Effector CD4-positive, alpha-beta T cell (primary cell): ENCODE data around the gene NPIPB6.
A peak's percentile ranks its signal among the peaks of the same experiment; 100 is the strongest.

Experiments
- DNase-seq: peaks from one replicate; pipeline ENCODE4 v3.0.0-alpha.2; 2020

The NPIPB6 gene

DNA sequence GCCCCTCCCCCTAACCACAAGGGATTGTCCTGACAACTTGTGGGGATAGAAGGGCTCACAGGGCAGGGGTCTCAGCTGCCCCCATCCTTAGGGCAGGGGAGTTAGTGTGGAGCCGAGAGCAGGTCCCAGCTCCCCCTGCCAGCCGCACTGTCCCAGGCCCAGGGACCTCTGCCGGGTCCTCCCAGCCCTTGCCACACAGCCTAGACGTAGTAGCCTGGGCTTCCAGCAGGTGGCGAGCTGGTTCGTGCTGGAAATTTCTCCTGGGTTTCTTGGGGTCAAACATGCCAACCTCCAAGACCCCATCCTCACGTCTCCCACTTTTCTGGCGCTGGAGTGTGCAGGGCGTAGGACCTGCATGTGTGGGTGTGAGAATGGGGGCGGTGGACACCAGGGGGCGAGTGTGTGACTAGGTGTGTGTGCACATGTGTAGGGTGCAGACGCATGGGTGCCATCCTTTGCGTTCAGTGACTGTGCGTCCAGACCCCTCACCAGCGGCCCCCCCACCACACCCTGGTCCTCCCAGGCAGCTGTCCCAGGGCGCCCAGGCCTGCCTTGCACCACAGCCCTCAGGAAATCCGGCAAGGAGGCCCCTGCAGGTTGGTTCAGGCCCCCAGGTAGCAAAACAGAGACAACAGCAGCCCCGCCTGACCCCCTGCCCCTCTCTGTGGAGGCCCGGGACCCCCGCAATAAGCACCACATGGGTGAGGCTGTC is 41.5 kb downstream of the NPIPB6 start:
- no peak for DNase-seq

DNA sequence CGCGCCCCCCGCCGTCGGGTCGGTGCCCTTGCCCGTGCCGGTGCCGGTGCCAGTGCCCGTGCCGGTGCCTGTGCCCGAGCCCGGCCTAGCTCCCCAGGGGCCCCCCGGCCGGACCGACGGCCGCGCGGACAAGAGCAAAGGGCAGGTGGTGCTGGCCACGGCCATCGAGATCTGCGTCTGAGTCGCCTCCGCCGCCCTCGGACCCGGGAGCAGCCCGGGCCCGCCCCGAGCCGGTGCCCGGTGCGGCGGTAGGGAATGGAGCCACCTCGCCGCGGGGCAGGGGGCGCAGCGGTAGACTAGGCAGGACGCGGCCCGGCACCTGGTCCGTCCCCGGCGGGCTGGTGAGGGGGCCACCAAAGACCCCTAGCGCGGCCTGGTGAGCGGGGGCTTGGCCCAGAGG is 42.6 kb downstream of the NPIPB6 start:
- DNase-seq, result no peak

DNA sequence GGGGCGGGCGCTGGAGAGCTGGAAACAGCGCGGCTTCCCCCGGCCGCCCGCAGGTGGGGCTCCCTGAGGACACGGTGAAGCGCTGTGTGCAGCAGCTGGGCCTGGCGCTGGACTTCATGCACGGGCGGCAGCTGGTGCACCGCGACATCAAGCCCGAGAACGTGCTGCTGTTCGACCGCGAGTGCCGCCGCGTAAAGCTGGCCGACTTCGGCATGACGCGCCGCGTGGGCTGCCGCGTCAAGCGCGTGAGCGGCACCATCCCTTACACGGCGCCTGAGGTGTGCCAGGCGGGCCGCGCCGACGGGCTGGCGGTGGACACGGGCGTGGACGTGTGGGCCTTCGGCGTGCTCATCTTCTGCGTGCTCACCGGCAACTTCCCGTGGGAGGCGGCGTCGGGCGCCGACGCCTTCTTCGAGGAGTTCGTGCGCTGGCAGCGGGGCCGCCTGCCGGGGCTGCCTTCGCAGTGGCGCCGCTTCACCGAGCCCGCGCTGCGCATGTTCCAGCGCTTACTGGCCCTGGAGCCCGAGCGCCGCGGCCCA is 43.2 kb downstream of the NPIPB6 start:
- no peak for DNase-seq

DNA sequence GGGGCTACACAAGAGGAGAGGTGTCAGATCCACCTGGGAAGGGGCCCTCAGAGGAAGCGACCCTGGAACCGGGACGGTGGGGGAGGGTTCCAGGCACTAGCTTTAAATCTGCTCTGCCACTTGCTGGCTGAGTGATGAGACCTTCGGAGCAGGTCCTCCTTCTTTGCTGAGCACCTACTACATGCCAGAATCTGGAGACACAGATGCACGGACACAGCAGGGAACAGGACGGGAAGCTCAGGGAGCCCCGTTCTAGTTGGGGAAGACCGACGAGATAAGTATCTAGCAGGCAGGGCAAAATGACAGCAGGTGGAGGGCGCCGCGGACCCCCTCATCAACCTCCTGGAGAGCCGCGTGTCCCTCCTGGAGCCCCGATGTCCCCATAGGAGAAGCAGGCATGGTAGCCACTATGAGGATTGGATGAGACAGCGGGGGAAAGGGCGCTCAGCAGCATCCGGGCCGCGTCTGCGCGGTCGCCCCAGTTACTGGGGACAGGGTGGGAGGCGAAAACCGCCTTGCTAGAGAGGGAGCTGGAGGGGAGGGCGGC is 43.8 kb downstream of the NPIPB6 start:
- no peak for DNase-seq

DNA sequence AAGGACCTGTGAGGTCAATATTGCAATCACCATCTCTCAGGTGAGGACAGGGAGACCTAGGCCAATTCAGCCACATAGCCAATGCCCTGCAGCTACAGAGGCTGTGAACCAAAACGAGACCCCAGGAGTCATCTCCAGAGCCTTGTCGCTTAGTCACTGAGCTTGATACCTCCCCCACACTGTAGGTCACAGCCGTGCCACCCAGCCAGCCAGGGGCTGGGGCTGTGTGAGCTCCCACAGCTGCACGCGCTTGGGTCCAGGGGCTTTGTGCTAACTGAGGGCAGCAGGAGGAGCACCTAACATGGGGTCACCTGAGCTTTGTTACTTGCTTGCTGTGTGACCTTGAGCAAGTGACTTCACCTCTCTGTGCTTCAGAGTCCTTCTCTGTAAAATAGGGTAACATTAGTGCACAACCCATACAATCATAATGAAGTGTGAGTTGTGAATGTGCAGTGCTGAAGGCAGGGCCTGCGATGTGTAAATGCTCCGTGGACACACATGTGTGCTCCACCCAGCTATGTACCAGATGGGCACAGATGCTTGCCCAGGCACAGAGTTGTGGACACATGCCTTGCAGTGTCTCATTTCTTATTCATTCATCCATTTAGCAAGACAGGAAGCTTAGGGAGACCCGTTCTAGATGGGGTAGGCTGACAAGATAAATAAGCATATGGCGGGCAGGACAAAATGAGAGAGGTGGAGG is 45.1 kb downstream of the NPIPB6 start:
- DNase-seq, result no peak

DNA sequence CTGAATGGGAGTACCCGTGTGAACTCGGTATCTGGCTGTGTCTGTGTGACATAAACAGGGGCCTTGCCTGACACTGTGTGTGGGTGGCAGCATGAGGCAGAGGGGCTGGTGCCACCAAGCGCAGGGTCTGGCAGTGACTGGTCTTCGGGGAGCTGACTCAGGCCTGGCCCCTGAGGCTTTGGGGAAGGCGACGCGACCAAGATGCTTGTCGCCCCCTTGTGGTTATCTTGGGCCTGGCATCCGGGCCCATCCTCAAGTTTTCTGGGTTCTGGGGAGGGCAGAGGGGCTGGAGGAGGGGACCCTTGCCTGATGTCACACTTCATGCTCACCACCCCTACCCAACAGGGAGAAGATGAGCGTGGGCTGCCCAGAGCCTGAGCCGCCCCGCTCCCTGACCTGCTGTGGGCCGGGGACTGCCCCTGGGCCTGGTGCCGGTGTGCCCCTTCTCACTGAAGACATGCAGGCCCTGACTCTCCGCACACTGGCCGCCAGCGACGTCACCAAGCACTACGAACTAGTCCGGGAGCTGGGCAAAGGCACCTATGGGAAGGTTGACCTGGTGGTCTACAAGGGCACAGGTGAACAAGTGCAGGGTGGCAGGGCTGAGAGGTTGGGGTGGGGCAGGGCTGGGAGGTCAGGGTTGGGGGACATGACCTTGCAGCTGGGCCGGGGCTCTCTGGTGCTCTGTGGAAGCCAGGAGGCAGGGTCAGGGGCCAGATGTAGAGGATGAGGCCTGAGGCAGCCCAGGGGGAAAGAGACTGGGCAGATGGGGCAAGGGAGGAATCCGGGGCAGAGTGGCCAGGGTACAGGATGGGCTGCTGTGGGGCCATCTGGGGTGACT is 46.0 kb downstream of the NPIPB6 start:
- DNase-seq, result peak; percentile 74

DNA sequence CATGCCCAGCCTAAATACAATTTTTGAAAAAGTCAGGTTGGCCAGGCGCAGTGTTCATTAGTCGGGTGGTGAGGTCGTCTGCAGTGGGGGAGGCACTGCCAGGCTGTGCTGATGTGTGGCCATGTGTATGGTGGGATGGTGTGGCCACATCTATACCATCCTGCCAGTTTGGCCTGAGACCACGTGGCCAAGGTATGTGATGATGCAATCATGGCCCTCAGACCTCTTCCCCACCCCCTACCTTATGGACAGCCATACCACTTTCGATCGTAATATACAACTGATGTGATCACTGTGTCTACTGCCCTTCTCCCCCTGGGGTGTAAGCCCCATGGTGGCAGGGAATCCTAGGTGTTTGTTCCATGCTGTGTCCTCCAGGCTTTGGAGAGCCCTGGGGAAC is 47.3 kb downstream of the NPIPB6 start:
- DNase-seq, result no peak

DNA sequence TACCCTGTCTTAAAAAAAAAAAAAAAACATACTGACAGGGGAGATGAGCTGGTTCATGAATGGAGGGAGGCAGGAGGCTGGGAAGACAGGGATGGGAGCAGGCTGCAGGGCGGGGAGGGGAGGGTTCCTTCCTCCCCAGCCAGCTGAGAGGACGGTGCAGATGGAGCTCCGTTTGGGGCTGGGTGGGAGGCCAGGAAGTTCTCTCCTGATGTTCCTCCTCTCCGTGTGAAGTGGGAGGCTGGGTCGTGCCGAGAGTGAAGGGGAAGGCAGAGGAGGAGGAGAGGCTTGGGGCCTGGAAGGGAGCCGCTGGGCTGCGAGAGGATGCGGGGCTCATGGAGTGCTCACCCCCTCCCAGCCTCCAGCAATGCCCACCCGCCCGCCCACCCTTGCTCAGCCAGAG is 49.7 kb downstream of the NPIPB6 start:
- DNase-seq, result no peak

DNA sequence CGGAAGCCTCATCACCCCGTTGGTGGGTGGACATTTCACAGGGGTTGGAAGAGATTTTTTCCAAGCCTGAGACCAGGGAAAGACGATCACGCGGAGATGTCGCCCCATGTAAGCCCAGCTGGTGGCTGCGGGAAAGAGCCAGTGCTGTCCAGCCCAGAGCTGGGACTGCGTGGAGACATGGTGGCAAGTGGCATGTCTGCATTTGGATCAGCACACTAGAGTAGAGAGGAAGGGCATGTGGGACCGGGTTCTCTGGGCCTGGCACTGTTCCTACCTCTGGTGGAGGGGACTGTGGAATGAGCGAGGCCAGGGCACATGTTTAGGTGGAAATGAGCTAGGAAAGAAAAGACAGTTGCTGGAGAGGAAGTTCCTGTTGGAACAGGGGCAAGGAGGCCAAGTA is 51.0 kb downstream of the NPIPB6 start:
- DNase-seq, result no peak

DNA sequence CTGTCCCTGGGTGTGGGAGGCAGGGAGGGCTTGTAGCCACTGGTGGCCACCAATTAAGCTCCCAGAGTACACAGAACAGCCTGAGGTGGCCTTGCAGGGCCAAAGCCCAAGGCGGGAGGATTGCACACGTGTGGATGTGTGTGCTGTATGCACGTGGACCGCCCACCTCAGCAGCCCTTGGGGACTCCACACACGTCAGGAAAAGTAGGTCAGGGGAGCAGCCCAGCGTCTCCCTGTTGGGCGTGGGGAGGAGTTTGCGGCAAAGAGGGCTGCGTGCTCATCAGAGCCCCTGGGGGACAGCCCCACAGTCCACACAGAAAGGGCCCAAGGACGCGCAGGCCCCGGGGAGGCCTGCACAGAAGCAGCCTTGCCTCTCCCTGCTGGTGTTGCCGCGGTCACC is 51.4 kb downstream of the NPIPB6 start:
- no peak for DNase-seq

DNA sequence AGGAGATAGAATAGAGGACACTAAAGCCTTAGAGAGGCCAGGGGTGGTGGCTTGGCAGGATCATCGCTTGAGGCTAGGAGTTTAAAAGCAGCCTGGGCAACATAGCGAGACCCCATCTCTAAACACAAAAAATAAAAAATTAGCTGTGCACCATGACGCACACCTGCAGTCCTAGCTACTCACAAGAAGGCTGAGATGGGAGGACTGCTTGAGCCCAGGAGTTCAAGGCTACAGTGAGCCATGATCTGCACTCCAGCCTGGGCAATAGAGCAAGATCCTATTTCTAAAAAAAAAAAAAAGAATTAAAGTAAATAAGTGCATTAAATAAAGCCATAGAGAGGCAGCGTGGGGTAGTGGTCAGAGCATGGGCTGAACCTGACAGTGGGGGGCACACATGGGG is 51.9 kb downstream of the NPIPB6 start:
- no peak for DNase-seq

DNA sequence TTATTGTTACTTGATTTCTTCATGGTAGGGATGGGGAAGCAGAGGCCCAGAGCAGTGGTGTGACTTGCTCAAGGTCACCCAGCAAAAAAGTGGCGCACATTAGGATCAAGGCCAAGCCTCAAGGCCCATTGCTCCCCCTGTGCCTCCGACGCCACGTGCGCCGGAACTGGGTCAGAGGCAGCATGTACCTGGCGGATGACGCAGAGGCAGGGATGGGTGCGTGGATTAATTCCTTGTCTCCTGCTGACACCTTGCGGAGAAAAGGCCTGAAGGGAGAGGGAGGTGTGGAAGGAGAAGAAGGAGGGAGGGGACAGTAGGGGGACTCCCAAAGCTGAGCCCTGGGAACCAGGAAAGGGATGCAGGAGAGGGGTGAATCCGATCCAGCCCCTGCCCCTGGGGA is 52.5 kb downstream of the NPIPB6 start:
- DNase-seq, result no peak

DNA sequence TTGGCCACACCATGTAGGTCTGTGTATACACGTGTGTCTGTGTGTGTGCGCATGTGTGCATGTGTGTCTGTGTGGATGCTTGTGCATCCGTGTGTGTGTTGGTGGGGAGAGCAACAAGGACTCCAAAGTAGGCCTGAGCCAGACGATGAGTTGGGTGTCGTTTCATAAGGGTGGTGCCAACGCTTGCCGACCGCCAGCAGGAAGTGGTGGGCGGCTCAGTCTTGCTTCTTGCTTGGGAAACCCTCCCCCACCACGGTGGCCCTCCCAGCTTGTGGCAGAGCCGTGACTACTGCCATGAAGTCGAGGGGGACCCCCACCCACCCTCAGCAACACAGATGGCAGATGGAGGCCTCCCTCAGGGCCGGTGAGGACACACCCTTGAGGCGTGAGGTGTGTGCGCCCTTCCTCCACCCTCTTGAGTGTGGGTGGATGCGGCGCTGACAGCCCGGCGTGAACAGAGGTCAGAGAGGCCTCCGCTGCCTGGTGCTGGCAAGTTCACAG is 53.4 kb downstream of the NPIPB6 start:
- DNase-seq, result peak; percentile 76

DNA sequence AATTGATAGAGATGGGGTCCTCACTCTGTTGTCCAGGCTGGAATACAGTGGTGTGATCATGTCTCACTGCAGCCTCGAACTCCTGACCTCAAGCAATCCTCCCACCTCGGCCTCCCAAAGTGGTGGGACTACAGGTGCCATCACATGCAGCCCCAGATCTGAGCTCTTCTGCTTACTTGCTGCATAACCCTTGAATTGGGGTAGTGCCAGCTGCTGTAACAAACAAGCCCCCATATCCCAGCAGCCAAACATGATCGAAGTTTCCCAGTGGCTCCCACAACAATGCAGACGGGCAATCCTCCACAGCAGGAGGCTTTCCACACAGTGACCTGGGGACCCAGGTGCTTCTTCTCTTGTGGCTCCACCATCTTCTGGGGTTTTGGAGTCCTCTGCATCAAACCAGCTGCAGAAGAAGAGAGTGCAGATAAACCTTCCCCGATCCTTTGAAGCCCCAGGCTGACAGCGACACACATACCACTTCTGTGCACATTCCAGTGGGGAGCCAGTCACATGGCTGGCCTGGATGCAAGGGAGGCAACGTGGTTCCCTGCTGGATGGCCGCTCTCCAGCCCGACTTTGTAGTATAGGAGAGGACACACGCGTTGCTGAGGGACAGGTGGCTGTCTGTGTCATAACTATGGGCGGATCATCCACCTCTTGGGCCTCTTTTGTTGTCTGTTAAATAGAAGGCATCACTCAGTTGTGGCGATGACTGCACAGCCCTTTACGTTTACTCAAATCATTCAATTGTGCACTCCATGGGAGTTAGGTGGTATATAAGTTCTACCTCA is 54.3 kb downstream of the NPIPB6 start:
- DNase-seq, result no peak

DNA sequence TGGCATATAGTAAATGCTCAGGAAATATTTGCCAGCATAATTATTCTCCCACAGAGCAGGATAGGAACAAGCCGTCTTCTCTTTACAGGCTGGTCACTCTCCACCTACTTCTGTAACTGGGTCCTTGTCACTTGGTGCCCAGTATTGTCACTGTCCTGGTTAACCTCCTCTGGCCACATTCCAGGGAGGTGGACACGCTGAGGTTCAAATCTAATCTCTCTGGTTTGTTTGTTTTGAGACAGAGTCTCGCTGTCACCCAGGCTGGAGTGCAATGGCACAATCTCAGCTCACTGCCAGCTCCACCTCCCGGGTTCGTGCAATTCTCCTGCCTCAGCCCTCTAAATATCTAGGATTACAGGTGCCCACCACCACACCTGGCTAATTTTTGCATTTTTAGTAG is 55.4 kb downstream of the NPIPB6 start:
- DNase-seq, result no peak

DNA sequence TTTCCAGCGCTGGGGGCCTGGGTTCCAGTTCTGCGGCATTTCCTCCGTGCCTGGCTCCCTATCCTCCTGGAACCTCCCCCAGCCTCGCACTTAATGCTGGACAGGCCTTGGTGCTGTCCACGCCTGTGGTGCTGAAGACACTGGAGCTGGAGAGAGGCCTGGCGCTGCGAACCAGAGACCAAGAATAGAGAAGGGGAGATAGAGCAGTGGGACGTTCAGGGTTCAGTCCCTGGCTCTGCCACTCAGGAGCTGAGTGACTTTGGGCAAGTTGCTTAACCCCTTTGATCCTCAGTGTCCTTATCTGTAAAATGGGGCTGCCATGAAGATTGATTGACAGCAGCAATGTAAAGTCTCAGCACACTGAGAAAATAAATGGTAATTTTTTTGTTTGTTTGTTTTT is 59.1 kb downstream of the NPIPB6 start:
- no peak for DNase-seq

DNA sequence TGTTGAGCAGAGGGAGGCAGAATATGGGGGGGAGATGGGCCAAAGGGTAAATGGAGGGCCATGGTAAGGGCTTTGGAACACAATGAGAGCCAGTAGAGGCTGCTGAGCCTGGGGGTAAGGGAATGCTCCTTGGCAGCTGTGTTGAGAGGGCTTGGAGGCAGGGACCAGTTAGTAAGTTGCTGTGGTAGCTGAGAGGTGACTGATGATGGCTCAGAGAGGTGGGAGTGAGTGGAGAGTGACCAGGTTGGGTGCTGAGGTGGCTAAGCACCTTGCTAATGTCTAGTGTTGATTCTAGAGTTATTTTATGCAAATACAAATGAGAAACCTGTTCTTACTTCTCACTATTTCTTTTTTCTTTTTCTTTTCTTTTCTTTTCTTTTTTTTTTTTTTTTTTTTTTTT is 60.2 kb downstream of the NPIPB6 start:
- no peak for DNase-seq

DNA sequence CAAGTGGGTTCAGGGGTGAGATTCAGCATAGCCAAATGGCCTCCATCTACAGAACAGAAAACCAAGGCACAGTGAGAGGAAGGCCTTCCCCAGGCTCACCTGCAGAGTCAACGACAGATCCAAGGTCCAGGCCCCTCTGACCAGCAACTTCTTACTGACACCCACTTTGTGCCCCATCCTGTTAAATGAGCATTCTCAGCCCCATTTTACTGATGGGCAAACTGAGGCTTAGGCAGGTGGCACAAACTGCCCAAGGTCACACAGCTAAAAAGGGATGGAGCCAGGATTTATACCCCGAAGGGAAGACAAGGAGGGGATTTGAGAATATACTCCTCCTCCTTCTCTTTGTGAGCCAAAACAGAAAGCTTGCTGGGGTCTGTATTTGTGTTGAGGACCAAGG is 61.7 kb downstream of the NPIPB6 start:
- DNase-seq, result no peak

DNA sequence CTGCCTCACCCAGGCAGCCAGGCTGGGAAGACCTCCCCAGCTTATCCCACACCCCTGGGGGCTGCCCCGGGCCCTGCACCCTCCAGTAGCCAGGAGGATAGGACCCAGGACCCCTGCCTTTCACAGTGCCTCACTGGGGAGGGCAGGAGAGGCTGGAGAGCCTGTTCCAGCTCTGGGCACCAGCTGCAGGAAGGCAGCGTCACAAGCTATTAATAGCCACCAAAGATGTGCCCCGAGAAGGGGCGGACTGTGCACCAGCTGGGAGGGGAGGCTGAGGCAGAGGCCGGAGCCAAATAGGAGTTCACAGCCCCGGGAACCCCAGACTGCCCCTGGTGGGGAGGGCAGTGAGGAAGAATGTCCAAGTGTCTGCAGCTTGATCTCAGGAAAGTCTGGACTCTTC is 62.2 kb downstream of the NPIPB6 start:
- no peak for DNase-seq

DNA sequence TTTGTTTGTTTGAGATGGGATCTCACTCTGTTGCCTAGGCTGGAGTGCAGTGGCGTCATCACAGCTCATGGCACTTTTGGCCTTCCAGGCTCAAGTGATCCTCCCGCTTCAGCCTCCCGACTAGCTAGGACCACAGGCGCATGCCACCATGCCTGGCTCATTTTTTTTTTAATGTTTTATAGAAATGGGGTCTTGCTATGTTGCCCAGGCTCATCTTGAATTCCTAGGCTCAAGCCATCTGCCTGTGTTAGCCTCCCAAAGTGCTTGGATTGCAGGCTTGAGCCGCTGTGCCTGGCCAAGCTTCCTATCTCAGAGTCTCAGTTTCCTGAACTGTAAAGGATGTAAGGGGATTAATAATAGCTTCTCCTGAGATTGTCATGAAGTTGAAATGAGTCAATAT is 63.0 kb downstream of the NPIPB6 start:
- no peak for DNase-seq

DNA sequence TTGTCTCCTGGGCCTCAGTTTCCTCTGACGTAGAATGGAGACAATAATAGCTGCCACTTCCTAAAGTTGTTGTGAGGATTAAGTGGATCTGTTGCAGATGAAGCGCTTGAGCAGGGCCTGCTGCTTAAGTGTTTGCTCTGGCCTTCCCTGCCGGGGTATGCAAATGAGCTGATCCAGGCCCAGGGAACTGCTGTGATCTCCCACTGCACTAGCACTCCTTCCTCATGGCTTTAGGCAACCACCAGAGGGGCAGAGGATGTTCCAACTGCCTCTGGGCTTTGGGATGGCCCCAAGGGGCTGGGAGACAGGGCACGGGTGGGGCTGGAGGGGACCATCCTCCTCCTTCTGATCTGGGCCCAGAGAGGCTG is 64.8 kb downstream of the NPIPB6 start:
- DNase-seq, result no peak

DNA sequence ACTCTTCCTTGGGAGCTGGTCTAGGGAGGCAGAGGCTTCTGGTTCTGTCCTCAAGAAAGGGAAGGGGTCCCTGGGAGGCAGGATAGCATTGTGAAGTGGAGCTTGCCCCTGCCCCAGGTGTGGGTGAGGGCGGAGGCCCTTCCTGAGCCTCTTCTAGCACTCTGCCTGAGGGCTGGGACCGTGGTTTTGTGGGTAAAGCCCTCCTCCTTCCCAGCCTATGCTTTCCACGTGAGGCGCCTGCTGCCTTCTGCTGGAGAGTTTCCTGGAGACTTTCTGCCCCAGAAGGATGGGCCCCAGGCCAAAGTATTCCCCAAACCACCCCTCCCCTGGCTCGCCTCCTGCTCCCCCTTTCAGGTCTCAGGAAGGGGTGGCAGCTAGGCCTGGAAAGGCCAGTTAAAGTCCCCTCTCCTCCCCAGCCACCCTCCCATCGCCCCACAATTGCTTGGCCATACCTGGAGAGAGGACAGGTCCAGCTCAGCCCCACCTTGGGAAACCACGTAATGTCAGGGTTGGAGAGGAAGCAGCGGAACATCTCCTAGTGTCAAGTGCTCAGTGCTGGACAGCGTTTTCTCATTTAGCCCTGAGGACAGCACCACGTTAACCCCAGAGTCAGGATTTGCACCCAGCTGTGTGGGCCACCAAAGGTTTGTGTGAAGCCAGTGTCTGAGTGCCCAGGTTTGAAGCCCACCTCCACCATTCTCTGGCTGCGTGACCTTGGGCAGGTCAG is 65.4 kb downstream of the NPIPB6 start:
- no peak for DNase-seq
